LHCN-M2 (cell line): ENCODE data around the gene ERCC8. TPM values are rescaled to one million over a fixed set of nuclear protein-coding genes. Genes with fewer than 3 reads are reported as not detected.

Experiments
- DNase-seq: peaks from one replicate; pipeline ENCODE4 v3.0.0-alpha.2; 2012; ENCODE audit warnings: low read depth
- total RNA-seq: library from RNA; depleted of rRNA; stranded (reverse); fragments of >200 nt; gene quantifications from 2 replicates; pipeline ENCODE4 v1.2.3, GENCODE V29; 2014; rRNA removed

Gene ERCC8
- total RNA-seq, 1 experiment from 2014 or later = 29.5 TPM

GRCh38 chr5:60841361-60841760 lies 103.5 kb downstream of the ERCC8 start:
- DNase-seq = no peak

- DNase-seq = no peak
Observed at GRCh38 chr5:60836131-60836530, 108.7 kb downstream of the ERCC8 start.

GRCh38 chr5:60835554-60835953 lies 109.3 kb downstream of the ERCC8 start:
- peak; percentile 15 for DNase-seq

- DNase-seq = no peak
Observed at GRCh38 chr5:60833520-60833919, 111.3 kb downstream of the ERCC8 start.

- no peak for DNase-seq
Observed at GRCh38 chr5:60830581-60831127, 114.2 kb downstream of the ERCC8 start.

- DNase-seq = no peak
Observed at GRCh38 chr5:60829490-60830266, 115.2 kb downstream of the ERCC8 start.

GRCh38 chr5:60827201-60827600 lies 117.7 kb downstream of the ERCC8 start:
- no peak for DNase-seq

- DNase-seq = no peak
Observed at GRCh38 chr5:60826653-60827052, 118.2 kb downstream of the ERCC8 start.

Other genes with a start within 250 kb of the ERCC8 start
- gene DEPDC1B, start 244.9 kb downstream of the ERCC8 start, total RNA-seq = 19.7 and 20.9 TPM in 2 replicates
- not detected in 2 replicates for gene ELOVL7, start 100.8 kb downstream of the ERCC8 start, total RNA-seq
- gene NDUFAF2, start 135 bp upstream of the ERCC8 start, total RNA-seq = 35.0 and 36.5 TPM in 2 replicates
- gene SMIM15, start 217.4 kb upstream of the ERCC8 start, total RNA-seq = 67.7 and 70.0 TPM in 2 replicates